ENCODE data around the gene FAM20A.

FAM20A gene

DNA sequence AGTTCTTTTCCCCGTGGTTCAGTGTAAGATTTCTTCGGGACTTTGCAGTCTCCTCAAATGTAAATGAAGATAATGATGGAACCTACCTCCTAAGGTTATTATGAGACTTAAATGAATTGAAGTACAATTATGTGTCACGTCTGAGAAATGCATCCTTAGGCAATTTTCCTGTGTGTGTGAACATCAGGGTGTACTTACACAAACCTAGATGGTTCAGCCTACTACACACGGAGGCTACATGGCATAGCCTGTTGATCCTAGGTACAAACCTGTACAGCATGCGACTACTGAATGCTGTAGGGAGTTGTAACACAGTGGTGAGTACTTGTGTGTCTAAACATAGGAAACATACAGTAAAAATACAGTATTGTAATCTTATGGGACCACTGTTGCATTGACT lies 1.1 kb upstream of the FAM20A start:
- peak; percentile 68 for DNase-seq (ENCODE audit: low read depth)
- no peak overlapping the region for H3K4me3 ChIP-seq (ENCODE audit: low read length)
- TF ChIP-seq, protein P1, sequence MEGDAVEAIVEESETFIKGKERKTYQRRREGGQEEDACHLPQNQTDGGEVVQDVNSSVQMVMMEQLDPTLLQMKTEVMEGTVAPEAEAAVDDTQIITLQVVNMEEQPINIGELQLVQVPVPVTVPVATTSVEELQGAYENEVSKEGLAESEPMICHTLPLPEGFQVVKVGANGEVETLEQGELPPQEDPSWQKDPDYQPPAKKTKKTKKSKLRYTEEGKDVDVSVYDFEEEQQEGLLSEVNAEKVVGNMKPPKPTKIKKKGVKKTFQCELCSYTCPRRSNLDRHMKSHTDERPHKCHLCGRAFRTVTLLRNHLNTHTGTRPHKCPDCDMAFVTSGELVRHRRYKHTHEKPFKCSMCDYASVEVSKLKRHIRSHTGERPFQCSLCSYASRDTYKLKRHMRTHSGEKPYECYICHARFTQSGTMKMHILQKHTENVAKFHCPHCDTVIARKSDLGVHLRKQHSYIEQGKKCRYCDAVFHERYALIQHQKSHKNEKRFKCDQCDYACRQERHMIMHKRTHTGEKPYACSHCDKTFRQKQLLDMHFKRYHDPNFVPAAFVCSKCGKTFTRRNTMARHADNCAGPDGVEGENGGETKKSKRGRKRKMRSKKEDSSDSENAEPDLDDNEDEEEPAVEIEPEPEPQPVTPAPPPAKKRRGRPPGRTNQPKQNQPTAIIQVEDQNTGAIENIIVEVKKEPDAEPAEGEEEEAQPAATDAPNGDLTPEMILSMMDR (IDR thresholded peaks at IDR 0.05; ENCODE audit: insufficient read depth, low read depth, low read length, missing control alignments) = no peak

GRCh38 chr17:68601565-68602288 lies 560 bp upstream of the FAM20A start:
- H3K4me3 ChIP-seq (ENCODE audit: low read length) = no peak overlapping the region
- TF ChIP-seq, protein P1 (IDR thresholded peaks at IDR 0.05; ENCODE audit: insufficient read depth, low read depth, low read length, missing control alignments) = no peak
- DNase-seq (ENCODE audit: low read depth) = no peak

- peak; percentile 46 for DNase-seq (ENCODE audit: low read depth)
- peak overlapping the region; percentile 34 for H3K4me3 ChIP-seq (ENCODE audit: low read length)
- TF ChIP-seq, protein P1 (IDR thresholded peaks at IDR 0.05; ENCODE audit: insufficient read depth, low read depth, low read length, missing control alignments) = peak; percentile 38
These were observed 868 bp downstream of the FAM20A start for GRCh38 chr17:68600067-68600930.

- TF ChIP-seq, protein P1 (IDR thresholded peaks at IDR 0.05; ENCODE audit: insufficient read depth, low read depth, low read length, missing control alignments) = no peak
- no peak for DNase-seq (ENCODE audit: low read depth)
- H3K4me3 ChIP-seq (ENCODE audit: low read length) = no peak overlapping the region
These were observed 1.6 kb downstream of the FAM20A start for GRCh38 chr17:68599552-68600066.

GRCh38 chr17:68599091-68599490 lies 2.1 kb downstream of the FAM20A start:
- DNase-seq (ENCODE audit: low read depth) = no peak
- TF ChIP-seq, protein P1 (IDR thresholded peaks at IDR 0.05; ENCODE audit: insufficient read depth, low read depth, low read length, missing control alignments) = no peak
- H3K4me3 ChIP-seq (ENCODE audit: low read length) = no peak overlapping the region

DNA sequence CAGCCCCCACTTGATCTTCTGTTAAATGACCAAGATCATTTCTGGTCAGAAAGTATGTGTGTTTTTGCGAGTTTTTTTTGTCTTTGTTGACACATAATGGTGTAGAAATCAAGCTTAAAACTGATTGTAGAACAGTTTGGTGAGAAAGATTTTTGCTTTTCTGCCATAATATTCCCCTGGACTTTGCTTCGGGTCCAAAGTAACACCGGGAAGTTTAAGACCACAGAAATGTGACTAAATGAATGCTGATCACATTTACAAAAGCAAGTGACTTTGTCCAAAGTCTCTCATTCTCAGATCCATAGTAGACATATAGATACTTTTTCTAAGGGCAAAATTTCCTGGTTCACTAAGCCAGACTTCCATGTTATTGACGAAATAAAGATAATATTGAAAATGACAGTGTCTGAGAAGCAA lies 2.6 kb downstream of the FAM20A start:
- TF ChIP-seq, protein P1 (IDR thresholded peaks at IDR 0.05; ENCODE audit: insufficient read depth, low read depth, low read length, missing control alignments) = no peak
- H3K4me3 ChIP-seq (ENCODE audit: low read length) = no peak overlapping the region
- no peak for DNase-seq (ENCODE audit: low read depth)
